Lower lobe of right lung (tissue), 2 donors: ENCODE data around the gene ITM2C. TPM values are rescaled to one million over a fixed set of nuclear protein-coding genes. Genes with fewer than 3 reads are reported as not detected.

Experiments used
- ATAC-seq, 2 donors: fragments of 200-7000 bp; cut with Tn5 transposase; one replicate each; pipeline ENCODE4 v1.9.1; 2020 to 2022; ENCODE audit warnings: mild to moderate bottlenecking in 2 of 2, moderate library complexity in 2 of 2
- DNase-seq: peaks from one replicate; pipeline ENCODE4 v3.0.0-alpha.2; 2020
- H3K27ac ChIP-seq: fragments of 200-600 bp; one replicate; pipeline ENCODE4 v1.8.0; 2022
- H3K27me3 ChIP-seq: fragments of 200-600 bp; one replicate; pipeline ENCODE4 v1.8.0; 2022; ENCODE audit warnings: low read depth
- H3K36me3 ChIP-seq: fragments of 200-600 bp; one replicate; pipeline ENCODE4 v1.8.0; 2022; ENCODE audit warnings: mild to moderate bottlenecking
- H3K4me1 ChIP-seq: fragments of 200-600 bp; one replicate; pipeline ENCODE4 v1.8.0; 2022
- H3K4me3 ChIP-seq: fragments of 200-600 bp; one replicate; pipeline ENCODE4 v1.8.0; 2022; ENCODE audit warnings: mild to moderate bottlenecking
- H3K9me3 ChIP-seq: fragments of 200-600 bp; one replicate; pipeline ENCODE4 v1.8.0; 2022
- CTCF ChIP-seq: fragments of 200-600 bp; IDR thresholded peaks from one replicate; pipeline ENCODE4 v1.8.0; 2022; ENCODE audit warnings: antibody characterized with exemption, mild to moderate bottlenecking
- intact Hi-C: fragments of 100-400 bp; cut with DNase I; formaldehyde crosslinking; loops from one replicate; pipeline ENCODE4 v1.11.0; 2022
- total RNA-seq: library from RNA; stranded (reverse); fragmentation: NEBNext Ultra II Directional; extraction: Animal tissue kit (Norgen Biotek cat#: 25700); gene quantifications from one replicate; pipeline ENCODE4 v1.2.1, GENCODE V29; 2021
- donor health status: DM: no; HTN: yes; CAD: no; lungs with severe emphysema.

The ITM2C gene
- total RNA-seq, 1 donor from 2014 or later, result 27.6 TPM

- Histone ChIP-seq H3K4me1 (no peaks in the 10 kb centered on the region), H3K27ac (no peak overlapping the region), H3K4me3 (no peak overlapping the region), H3K27me3 (no peaks in the 10 kb centered on the region), H3K9me3 (no peaks in the 10 kb centered on the region), H3K36me3 (no peaks in the 10 kb centered on the region)
- no peak for TF ChIP-seq CTCF
- intact Hi-C loops, result no loop called here
- DNase-seq (no peak), ATAC-seq (no peak)
Observed at GRCh38 chr2:230900336-230900995, 35.7 kb downstream of the ITM2C start.

GRCh38 chr2:230901006-230901405 lies 36.3 kb downstream of the ITM2C start:
- H3K4me3 ChIP-seq, result no peak overlapping the region
- no peak overlapping the region for H3K27ac ChIP-seq
- ATAC-seq, result no peak
- H3K36me3 ChIP-seq, result no peaks in the 10 kb centered on the region
- H3K4me1 ChIP-seq, result no peaks in the 10 kb centered on the region
- no peaks in the 10 kb centered on the region for H3K27me3 ChIP-seq
- intact Hi-C loops, result no loop called here
- DNase-seq, result no peak
- no peak for TF ChIP-seq CTCF
- no peaks in the 10 kb centered on the region for H3K9me3 ChIP-seq

DNA sequence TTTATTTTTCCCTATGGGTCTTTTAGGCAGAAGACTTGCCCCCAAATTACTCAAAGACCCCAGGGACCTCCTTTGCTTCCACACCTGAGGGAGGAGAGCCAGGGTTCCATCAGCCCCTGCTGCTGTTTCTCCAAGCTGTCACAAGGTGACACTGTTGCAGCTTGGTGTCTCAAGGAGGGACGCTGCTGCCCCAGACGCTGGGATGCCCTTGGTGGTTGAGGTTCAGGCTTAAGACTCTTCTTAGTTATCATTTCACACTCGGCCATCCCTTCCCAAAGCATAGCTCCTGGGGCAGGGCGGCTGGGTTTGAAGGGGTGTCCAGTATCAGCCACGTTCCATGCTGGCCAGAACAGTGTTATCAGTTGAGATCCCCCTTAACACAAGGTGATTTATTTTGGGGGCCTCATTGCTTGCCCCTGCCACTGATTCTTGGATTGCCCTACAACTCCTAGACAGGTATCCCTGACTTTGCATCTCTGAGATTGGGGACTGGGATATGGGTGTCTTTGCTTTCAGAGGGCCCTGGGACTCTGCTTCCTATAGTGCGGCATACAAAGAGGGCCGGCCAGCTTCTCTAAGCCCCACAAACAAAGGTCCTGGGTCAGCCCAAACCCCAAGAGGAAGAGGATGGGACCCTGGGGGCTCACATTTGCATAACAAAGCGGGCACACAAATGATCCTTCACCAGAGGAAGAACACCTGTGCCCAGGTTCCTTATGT lies 37.6 kb downstream of the ITM2C start:
- H3K4me1 ChIP-seq, result no peaks in the 10 kb centered on the region
- no peaks in the 10 kb centered on the region for H3K9me3 ChIP-seq
- peak; percentile 65 to 66 for ATAC-seq
- intact Hi-C loops, result no loop called here
- no peak overlapping the region for H3K4me3 ChIP-seq
- H3K36me3 ChIP-seq, result no peaks in the 10 kb centered on the region
- no peaks in the 10 kb centered on the region for H3K27me3 ChIP-seq
- H3K27ac ChIP-seq, result no peak overlapping the region
- no peak for DNase-seq
- TF ChIP-seq CTCF, result peak; percentile 75

DNA sequence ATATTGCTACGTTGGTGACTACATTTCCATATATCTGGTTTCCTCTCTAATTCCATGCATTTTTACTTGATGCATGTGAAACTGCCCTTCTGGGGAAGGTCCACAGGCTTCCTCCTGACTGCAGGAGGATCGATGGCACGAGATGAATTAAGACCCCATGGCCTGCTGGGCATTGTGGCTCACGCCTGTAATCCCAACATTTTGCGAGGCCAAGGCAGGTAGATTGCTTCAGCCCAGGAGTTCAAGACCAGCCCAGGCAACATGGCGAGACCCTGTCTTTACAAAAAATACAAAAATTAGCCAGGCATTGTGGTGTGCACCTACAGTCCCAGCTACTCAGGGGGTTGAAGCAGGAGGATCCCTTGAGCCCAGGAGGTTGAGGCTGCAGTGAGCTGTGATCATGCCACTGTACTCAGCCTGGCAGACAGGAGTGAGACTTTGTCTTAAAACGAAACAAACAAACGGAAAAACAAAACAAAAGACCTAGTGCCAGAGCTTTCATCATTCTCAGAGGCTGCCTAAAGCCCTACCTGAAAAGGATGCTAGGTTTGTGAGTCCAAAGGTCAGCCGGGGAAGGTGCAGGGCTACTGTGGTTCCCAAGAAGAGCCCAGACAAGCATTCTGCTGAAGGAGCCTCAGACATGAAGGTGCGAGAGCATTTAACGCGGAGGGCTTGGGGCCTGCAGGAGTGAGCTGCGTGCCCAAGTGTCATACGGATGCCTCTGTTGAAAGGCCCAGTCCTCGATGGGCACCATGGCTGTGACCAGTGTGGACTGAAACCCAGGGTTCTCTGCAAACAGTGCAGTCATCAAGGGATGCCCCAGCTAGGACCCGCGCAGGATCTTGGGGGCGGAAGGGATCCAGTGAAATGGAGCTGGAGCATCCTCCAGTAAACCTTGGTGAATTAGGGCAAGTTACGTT lies 38.7 kb downstream of the ITM2C start:
- no peaks in the 10 kb centered on the region for H3K9me3 ChIP-seq
- TF ChIP-seq CTCF, result no peak
- no peak for DNase-seq
- H3K36me3 ChIP-seq, result no peaks in the 10 kb centered on the region
- ATAC-seq, result no peak
- no peaks in the 10 kb centered on the region for H3K4me1 ChIP-seq
- H3K27me3 ChIP-seq, result no peaks in the 10 kb centered on the region
- H3K4me3 ChIP-seq, result no peak overlapping the region
- intact Hi-C loops, result no loop called here
- no peak overlapping the region for H3K27ac ChIP-seq

DNA sequence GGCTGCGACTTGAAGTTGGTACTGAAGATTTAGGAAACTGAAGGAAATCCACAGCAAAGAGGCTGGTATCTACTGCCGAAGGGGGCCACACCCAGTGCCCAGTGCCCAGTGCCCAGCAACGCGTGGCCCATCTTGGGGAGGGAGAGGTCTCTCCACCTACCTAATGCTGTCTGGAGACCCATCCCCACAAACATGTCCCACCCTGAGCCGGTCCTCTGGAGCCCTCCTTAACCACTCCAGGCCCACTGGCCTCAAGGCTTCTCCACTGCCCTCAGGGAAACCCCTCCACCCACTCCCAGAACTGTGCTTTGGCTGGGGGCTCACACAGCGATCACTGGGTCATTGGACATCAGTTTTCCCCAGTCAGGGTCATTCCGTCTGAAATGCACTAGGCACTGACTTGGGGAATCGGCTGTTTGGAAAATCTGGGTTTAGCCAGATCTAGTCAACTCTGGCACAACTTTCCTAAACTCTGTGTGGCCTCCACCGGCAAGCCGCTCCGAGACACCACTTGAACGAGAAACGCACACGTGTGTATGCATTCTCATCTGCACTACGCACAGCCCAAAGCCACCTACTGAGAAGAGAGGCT lies 40.2 kb downstream of the ITM2C start:
- no peak for ATAC-seq
- Histone ChIP-seq H3K4me1 (no peaks in the 10 kb centered on the region), H3K27ac (no peak overlapping the region), H3K36me3 (no peaks in the 10 kb centered on the region), H3K4me3 (no peak overlapping the region), H3K9me3 (no peaks in the 10 kb centered on the region), H3K27me3 (peaks cover 4% of the 10 kb centered on the region)
- intact Hi-C loops, result no loop called here
- no peak for DNase-seq
- no peak for TF ChIP-seq CTCF
